GM21381 (cell line): ENCODE results near the gene ADAM19.

Experiments used
- ATAC-seq: cut with Tn5 transposase; IDR thresholded peaks from one replicate; pipeline ENCODE4 v1.9.1; 2021; ENCODE audit warnings: mild to moderate bottlenecking, moderate library complexity; ENCODE audit not compliant: unreplicated experiment

ADAM19 gene, protein sequence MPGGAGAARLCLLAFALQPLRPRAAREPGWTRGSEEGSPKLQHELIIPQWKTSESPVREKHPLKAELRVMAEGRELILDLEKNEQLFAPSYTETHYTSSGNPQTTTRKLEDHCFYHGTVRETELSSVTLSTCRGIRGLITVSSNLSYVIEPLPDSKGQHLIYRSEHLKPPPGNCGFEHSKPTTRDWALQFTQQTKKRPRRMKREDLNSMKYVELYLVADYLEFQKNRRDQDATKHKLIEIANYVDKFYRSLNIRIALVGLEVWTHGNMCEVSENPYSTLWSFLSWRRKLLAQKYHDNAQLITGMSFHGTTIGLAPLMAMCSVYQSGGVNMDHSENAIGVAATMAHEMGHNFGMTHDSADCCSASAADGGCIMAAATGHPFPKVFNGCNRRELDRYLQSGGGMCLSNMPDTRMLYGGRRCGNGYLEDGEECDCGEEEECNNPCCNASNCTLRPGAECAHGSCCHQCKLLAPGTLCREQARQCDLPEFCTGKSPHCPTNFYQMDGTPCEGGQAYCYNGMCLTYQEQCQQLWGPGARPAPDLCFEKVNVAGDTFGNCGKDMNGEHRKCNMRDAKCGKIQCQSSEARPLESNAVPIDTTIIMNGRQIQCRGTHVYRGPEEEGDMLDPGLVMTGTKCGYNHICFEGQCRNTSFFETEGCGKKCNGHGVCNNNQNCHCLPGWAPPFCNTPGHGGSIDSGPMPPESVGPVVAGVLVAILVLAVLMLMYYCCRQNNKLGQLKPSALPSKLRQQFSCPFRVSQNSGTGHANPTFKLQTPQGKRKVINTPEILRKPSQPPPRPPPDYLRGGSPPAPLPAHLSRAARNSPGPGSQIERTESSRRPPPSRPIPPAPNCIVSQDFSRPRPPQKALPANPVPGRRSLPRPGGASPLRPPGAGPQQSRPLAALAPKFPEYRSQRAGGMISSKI

DNA sequence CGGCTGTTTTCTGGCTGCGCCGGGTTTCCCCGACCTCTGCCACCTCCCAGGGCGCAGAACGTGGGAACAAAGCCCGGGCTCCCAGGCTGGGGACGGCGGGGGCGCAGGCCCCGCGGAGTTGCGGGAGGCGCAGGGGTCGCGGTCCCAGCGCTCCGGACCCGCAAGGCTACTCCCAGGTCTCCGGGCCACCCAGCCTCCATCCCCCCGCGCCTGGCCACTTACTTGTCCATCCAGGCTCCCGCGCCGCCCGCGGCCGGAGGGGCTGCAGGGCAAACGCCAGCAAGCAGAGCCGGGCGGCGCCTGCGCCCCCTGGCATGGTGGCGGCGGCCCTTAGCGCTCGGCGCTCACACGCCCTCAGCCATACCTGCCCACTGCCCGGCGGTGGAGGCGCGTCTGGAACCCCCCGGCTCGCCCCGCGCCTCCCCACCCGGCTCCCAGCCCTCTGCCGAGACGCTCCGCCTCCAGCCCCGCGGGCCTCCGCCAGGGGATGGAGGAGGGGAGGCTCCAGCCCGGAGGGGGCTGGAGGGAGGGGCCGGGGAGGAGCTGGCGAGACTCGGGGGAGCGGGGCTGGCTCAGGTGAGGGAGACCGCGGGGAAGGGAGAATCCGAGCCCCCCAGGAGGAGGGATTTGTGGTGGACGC is at the start of gene ADAM19:
TSS of gene ADAM19 (minus strand) at position 395 of the 640 bp plus-strand sequence. CDS start at position 316, 79 bp downstream.
- no peak for ATAC-seq

DNA sequence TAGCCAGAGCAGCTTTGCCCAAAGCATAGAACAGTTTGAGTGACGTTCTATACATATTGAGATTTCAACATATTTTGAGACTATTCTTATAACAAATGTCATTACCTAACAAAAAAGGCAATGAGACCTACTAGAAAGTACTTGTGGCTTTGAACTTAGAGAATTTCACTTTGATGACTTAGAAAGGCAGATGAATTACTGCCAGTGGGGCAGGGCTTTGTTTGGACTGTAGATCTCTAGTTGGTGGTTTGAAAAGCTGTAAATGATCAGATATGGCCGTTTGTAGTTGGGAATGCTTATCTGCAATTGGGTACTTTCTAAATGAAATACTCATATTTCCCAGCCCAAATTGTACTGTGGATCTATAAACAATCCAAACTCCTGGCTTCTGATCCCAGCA is 48.6 kb upstream of the ADAM19 start:
- ATAC-seq = no peak

DNA sequence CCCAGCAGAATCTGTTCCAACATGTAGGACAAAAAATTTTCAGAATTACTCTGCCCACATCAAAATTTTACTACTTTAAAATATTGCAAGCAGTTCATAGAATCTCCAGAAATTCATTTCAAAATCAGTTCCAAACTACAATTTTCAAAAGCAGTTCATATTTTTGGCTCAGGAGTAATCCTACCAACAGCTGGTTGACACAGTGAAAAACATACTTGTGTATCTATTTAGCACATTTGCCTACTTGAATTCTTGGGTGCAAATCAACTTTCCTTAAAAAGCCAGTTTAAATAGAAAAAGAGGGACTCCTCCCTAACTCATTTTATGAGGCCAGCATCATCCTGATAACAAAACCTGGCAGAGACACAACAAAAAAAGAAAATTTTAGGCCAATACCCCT is 45.2 kb upstream of the ADAM19 start:
- no peak for ATAC-seq

DNA sequence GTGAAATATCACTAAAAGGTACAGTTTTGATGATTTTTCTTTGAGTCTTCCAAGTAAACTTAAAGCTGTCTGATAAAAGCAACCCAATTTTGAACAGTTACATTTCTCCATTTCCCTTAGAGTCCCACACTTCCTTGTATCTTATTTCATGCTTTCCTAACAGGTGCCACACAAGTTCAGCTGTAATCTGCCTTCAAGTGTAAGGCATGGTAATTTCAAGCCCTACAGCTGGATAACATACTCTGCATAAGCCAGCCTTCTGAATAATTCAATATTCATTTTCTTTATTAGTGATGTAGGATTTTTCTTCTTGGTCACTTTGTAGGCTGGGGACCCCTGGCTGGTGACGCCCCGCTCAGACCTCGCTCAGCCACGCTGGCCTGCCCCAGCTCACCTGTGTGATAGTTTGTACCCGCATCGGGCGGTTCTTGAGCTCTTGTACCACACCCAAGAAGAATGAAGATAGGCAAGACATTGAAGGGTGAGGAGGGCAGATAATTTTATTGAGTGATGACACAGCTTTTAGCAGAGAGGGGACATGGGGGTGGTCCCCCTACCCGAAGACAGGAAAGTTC is 42.7 kb upstream of the ADAM19 start:
- no peak for ATAC-seq

DNA sequence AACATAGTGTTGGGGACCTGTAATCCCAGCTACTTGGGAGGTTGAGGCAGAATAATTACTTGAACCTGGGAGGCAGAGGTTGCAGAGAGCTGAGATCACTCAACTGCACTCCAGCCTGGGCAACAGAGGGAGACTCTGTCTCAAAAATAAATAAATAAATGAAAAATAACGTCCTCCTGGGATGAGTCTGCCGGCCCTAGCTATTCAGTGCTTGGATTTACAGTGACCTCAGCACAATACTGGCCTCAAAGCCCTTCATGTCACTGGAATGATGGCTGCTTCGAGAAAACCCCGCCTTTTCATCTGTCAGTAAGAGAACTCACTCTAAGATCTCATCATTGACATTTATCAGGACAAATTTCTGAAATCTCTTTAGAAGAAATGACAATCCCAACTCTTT is 41.2 kb upstream of the ADAM19 start:
- no peak for ATAC-seq

DNA sequence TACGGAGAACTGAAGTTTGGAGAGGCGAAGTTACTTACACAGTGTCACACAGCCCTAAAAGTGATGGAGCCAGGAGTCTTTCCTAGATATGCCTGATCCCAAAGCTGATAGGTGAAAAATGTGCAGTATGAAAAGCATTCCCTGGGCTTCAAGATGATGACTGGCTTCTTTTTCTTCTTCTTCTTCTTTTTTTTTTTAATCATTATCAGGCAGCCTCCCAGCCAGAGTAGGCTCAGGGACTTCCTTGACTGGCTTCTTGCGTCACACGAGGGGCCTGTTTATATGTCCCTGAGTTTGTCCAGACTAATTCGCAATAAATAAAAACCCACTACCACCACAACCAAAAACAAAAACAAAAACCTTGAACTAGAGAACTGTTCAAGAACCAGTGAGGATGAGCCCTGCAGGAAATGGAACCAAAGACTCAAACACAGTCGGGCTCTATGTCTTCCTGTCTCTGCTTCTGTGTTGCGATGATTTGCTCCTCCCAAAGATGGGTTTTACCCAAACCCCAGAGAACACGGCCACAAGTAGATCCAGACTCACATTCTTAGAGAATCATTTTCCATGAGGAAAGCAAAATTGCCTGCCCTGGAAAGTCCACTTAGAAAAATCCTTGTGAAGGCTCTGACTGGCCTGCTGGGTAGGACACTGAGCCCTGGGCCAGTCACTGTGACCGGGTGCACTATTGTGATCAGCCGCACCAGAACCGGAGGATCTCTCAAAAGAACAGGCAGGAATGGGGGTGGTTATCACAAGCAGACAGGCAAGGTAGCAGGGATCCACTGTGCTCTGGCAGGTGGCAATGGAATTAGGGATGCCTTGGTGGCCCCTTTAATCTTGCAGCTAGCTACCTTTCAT is 38.0 kb upstream of the ADAM19 start:
- ATAC-seq = no peak

DNA sequence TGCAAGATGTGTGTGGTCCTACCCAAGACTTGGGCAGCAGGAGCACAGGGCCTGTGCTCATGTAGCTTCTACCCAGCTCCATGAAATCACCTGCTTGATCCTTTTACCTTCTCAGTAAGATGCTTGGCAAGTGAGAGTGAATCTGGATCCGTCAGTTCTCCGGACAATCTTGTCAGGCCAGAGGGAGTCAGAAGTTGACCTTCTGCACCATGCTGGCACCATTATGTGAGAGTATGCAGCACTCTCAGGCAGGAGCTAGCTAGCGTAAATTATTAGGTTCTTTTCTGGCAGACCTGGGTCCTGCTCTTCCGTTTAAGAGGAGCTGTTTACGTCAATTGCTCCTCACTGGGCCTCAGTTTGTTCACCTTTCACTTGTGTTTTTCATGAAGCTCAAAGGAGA is 37.0 kb upstream of the ADAM19 start:
- no peak for ATAC-seq

DNA sequence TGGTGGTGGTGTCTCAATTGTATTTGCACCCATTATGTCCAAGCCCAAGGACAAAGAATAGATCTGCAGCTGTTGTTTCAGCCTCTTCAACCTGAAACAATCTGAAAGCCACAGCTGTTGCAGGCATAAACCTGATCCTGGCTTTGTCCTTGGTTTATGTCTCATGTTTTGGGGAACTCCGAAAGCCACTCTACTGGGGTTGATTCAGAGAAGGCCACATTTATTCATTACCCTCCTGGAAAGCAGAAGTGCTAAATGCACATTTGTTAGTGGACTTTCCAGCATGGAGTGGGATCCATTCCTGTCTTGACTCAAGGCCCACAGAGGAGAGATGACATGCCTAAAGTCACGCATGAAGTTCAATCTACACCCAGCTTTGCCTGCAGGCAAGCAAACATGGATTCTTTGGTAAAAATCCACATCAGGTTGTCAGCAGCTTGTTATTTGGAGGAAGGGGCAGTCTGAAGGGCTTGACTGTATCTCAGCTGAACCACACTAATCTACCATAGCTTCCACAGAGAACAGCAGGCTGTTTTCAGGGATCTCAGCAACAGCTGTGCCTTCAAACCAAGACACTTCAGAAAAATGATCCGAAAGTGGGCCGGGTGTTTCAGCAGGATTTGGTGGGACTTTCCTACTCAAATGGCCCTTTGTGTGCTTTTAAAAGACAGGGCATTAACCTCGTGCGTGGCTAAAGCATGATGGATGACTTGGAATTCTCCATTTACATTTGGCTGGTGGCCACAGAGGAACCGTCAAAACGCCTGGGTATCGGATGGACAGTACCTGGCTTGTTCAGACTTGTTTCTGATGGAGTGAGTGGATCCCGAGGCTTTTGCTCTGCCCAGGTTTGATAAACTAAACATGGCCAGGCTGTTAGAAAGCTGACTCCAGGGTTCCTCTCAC is 36.2 kb upstream of the ADAM19 start:
- ATAC-seq = no peak

DNA sequence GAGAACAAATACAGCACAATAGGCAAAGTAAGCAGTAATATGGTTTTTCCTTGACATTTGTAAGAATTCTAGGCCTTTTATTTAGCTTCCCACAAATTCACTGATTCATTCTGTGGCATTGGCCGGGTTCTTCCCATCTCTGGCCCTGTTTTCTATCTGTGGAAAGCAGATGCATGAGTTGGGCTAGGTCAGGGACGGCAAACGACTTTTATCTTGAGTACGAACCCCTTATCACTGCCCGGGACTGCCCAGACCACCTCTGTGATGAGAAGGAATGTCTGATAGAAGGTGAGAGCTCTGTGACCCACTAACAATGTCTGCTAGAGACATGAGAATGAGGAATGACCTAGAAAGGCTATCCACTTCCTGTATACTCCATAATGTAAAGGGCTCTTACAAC is 35.4 kb upstream of the ADAM19 start:
- no peak for ATAC-seq

DNA sequence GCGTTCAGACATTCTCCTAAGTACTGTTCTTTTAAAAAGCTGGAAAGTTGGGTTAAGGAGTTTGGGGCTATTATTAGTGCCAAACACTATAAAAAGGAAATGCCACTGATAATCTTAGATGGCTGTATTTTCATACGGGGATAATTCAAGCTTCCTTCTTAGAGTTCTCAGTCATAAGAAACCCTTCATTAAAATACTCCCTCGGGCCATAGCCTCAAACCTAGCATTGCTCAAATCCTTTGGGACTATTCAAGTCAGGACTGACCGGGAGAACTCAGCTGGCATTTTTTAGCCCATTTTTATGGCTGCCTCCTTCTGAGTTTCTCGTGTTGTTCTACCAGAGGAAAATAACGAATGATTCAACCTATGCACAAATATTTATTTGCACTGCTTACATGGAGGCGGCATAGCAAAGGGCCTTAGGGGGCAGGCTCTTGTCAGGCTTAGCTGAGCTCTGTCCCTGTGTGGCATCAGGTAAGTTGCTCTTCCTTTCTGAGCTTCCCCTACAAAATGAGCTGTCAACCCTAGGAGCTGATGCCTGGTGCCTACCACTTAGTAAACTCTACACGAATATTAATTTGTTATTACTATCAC is 33.5 kb upstream of the ADAM19 start:
- no peak for ATAC-seq

DNA sequence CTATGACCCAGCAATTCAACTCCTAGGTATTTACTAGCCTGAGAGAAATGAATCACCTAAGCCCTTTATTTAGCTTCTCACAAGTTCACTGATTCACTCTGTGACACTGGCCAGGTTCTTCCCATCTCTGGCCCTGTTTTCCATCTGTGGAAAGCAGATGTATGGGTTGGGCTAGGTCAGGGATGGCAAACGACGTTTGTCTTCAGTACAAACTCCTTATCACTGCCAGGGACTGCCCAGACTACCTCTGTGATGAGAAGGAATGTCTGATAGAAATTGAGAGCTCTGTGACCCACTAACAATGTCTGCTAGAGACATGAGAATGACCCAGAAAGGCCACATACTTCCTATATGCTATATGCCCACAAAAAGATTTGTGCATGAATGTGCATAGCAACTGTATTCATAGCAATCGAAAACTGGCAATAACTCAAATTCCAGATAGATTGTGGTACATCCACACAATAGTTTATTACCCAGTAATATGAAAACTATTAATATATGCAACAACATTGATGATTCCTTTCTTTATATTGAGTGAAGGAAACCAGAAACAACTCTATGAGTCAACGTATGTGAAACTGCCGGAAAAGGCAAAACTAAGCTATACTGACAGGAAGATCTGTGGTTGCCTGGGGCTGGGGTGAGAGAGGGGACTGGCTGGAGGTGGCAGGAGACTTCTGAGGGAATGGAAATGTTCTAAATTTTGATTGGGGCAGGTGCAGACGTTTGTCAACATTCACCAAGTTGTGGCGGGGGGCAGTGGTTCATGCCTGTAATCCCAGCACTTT is 32.0 kb upstream of the ADAM19 start:
- ATAC-seq = peak; percentile 39

DNA sequence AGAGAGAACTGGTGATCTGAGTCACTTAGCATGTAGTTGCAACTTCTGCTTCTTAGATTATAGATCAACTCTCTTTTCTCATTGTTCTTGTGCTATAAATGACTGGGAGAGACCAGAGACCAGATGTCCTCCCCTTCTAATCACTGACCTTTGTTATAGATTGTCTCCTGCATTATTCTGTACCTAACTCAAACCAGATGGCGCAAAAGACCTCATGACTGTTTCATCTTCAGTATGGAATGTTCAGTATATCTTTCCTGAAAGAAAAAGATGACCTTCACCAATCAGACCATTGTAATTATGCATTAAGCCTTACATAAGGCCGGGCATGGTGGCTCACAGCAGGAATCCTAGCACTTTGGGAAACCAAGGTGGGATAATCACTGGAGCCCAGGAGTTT is 30.5 kb upstream of the ADAM19 start:
- no peak for ATAC-seq

DNA sequence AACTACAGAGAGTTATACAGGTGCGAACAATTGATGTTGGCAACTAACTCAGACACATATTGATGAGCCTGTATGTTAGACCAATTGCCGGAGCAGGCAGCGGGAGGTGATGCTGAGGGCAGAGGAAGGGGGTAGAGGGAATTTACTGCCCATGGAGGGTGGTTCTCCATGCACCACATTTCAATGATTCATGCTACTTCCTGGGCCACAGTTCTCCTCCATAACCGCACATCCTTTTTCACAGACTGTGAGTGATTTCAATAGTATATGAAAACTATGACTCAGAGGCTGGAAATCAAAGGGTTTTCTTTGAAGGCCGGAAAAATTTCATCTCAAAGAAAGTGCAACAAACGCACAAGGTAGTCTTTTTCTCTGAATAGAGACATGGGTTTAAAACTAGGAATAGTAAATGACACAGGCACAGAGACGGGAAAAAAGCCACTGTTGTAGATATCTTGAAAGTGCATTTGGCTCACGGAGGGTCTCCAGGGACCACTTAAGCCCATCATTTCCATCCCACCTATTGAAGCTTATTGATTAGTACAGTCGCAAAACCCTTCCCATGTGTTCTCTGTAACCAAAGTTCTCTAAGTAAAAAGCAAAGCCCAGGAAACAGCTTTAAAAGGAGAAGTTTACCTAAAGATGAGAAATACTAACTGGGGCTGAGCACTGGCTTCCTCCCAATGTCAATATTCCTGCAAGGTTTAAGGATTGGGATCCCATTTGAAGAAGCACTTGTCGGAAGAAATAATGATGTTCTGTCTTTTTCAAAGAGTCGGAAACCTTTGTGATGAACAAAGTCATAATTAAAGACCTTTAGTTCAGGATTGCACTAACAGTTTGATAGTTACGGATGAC is 28.0 kb upstream of the ADAM19 start:
- peak; percentile 41 for ATAC-seq

DNA sequence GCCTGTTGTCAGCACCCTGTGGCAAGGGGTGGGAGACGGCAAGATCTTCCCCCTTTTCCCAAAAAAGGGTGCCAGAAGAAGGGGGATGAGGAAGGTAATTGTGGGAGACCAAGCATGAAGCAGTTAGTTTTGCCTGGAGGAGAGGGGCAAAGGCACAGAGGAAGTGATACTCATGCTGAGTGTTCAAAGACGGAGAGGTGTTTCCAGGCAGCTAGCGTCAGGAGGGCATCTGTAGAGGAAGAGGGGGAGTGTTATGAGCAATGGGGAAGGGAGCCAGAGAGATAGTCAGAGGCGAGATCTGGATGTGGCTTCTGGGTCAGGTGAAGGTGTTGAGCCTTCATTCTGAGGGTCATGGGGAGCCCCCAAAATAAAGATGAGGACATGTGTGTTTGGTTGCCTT is 26.9 kb upstream of the ADAM19 start:
- ATAC-seq = peak; percentile 54

DNA sequence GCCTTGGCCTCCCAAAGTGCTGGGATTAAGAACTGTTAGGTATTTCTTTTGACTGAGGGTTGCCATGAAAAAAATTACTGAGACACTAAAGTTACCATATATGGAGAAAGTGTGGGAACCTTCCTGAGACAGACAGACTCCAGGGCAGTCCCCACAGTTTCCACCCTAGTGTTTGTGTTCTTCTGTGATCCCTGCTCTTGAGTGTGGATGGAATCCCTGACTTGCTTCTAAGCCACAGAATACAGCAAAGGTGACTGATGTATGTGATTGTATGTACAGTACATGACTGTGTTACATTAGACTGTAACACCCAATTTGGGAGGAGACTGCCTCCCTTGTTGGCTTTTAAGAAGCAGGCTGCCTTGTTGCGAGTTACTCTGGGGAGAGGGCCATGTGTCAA is 24.7 kb upstream of the ADAM19 start:
- ATAC-seq = no peak

DNA sequence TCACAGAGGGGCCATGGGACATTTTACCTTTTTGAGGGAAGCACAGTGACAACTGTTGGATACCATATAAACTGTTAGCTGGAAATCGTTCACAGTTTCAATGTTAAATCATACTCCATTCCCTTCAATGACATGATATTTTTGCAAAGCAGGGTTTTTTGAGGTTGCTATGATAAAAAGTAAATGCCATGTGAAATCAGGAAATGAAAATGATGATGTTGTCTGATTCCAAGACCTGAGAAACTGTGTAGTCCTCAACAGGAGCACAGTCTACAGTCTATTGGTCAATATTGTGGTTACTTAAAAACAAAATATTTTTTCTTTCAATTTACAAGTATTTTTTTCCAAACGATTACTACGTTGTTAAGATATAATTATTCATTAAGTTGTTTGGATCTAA is 24.0 kb upstream of the ADAM19 start:
- ATAC-seq = no peak

DNA sequence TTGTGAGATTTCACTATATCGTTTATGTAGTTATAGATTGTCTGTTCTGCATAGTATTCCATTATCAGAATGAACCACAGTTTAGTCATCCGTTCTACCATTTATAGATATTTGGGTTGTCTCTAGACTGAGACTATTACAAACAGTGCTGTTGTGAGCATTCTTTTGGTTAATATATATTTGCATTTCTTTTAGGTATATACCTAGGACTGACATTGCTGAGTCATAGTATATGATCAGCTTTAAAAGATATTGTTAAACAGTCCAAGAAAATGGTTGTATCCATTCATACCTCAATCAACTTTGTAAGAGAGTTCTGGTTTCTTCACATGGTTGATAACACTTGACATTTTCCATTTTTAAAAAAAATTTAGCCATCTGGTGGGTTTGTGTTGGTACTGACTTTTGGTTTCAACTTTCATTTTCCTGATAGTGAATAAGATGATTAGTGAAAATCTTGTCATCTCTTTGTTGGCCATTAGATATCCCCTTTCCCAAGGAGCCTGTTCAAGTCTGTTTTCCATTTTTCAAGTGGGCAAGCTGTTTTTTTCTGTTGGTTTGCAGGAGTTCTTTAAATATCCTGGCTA is 22.9 kb upstream of the ADAM19 start:
- ATAC-seq = no peak
